Stimulated activated CD8-positive, alpha-beta memory T cell treated with anti-CD3 and anti-CD28 coated beads, Interleukin-15, amount 100 ng/mL, for 4 hours (primary cell): Measurements from ENCODE around the gene CD244.
A peak's percentile ranks its signal among the peaks of the same experiment; 100 is the strongest.
"Not testable (repeated sequence)": the region's sequence is repeated elsewhere in the genome, so short reads cannot be mapped to it uniquely, and the experiment has no call there.

Experiments
- DNase-seq, 2 donors: peaks; one replicate each; pipeline ENCODE4 v3.0.0-alpha.2; 2020; ENCODE audit warnings: low read depth in 2 of 2

Gene CD244

GRCh38 chr1:160811147-160811546 is 51.5 kb downstream of the CD244 start:
- no peak for DNase-seq

GRCh38 chr1:160810486-160810885 is 52.2 kb downstream of the CD244 start:
- no peak for DNase-seq

GRCh38 chr1:160808289-160808688 is 54.4 kb downstream of the CD244 start:
- no peak for DNase-seq

GRCh38 chr1:160807738-160808137 is 54.9 kb downstream of the CD244 start:
- no peak for DNase-seq

GRCh38 chr1:160807247-160807646 is 55.4 kb downstream of the CD244 start:
- DNase-seq, result no peak

- no peak for DNase-seq
These were observed 55.9 kb downstream of the CD244 start for GRCh38 chr1:160806784-160807183.

GRCh38 chr1:160806109-160806665 is 56.5 kb downstream of the CD244 start:
- no peak for DNase-seq

- DNase-seq, result no peak
These were observed 60.7 kb downstream of the CD244 start for GRCh38 chr1:160801836-160802580.

- DNase-seq, result no peak
These were observed 61.9 kb downstream of the CD244 start for GRCh38 chr1:160800645-160801408.

GRCh38 chr1:160800142-160800541 is 62.5 kb downstream of the CD244 start:
- DNase-seq, result no peak

- no peak for DNase-seq
These were observed 63.0 kb downstream of the CD244 start for GRCh38 chr1:160799641-160800040.

GRCh38 chr1:160798439-160798838 is 64.2 kb downstream of the CD244 start:
- no peak for DNase-seq

- DNase-seq, result no peak
These were observed 64.8 kb downstream of the CD244 start for GRCh38 chr1:160797861-160798273.

GRCh38 chr1:160797271-160797709 is 65.4 kb downstream of the CD244 start:
- DNase-seq, result no peak

- peak; percentile 44 to 77 for DNase-seq
These were observed 66.7 kb downstream of the CD244 start, which contains the start of gene LY9 for GRCh38 chr1:160795951-160796383. Gene LY9, plus strand, starts transcription at chr1:160796174. Its CDS starts 14 bp downstream, at chr1:160796188.

- no peak for DNase-seq
These were observed 68.3 kb downstream of the CD244 start for GRCh38 chr1:160794376-160794775.

GRCh38 chr1:160789702-160790611 is 72.7 kb downstream of the CD244 start:
- DNase-seq, result no peak

- DNase-seq, result no peak
These were observed 73.5 kb downstream of the CD244 start for GRCh38 chr1:160789051-160789701.

GRCh38 chr1:160782988-160783765 is 79.5 kb downstream of the CD244 start:
- not testable (repeated sequence) for DNase-seq
